CD14-positive monocyte (primary cell): Measurements from ENCODE around the gene ARHGAP33. TPM values are rescaled to one million over a fixed set of nuclear protein-coding genes. Genes with fewer than 3 reads are reported as not detected.

Experiments used
- DNase-seq, 3 donors: peaks; one replicate each; pipeline ENCODE4 v3.0.0-alpha.2; 2011 to 2022
- H2AFZ ChIP-seq: 2 replicates; pipeline ENCODE4 v1.6.0; 2012; ENCODE audit warnings: mild to moderate bottlenecking, low read depth, low read length, inconsistent platforms; ENCODE audit not compliant: insufficient read depth, poor library complexity, severe bottlenecking
- H3K27ac ChIP-seq, 2 donors: 1 replicate in 1 of 2; 2 replicates in 1 of 2; pipeline ENCODE4 v1.5.1; 2012 to 2013; ENCODE audit warnings: low read length in 2 of 2, control low read depth in 1 of 2, inconsistent platforms in 1 of 2, low read depth in 1 of 2, mild to moderate bottlenecking in 1 of 2
- H3K27me3 ChIP-seq, 2 donors: one replicate each; pipeline versions ENCODE4 v1.6.0 to v1.6.1; 2011 to 2013; ENCODE audit warnings: low read length in 2 of 2; ENCODE audit not compliant: control insufficient read depth in 2 of 2, insufficient read depth in 2 of 2
- H3K36me3 ChIP-seq, 2 donors: replicated peaks in 1 of 2; 1 replicate in 1 of 2; 2 replicates in 1 of 2; pipeline versions ENCODE4 v1.5.1 to v1.6.1; 2012 to 2013; ENCODE audit warnings: low read length in 2 of 2, control low read depth in 1 of 2, inconsistent platforms in 1 of 2, mild to moderate bottlenecking in 1 of 2; ENCODE audit not compliant: insufficient read depth in 2 of 2, control insufficient read depth in 1 of 2
- H3K4me1 ChIP-seq, 2 donors: 1 replicate in 1 of 2; 2 replicates in 1 of 2; pipeline versions ENCODE4 v1.5.1 to v1.6.1; 2012 to 2013; ENCODE audit warnings: low read length in 2 of 2, control low read depth in 1 of 2, inconsistent platforms in 1 of 2, mild to moderate bottlenecking in 1 of 2, moderate library complexity in 1 of 2; ENCODE audit not compliant: insufficient read depth in 2 of 2, control insufficient read depth in 1 of 2
- H3K4me2 ChIP-seq: replicated peaks from 2 replicates; pipeline ENCODE3; 2012; ENCODE audit warnings: low read length, moderate library complexity, mild to moderate bottlenecking; ENCODE audit not compliant: poor library complexity, severe bottlenecking; ENCODE audit errors: extremely low read depth
- H3K4me3 ChIP-seq, 3 experiments: fragments of 200-600 bp in 1 of 3; sonication (generic) in 1 of 3; replicated peaks in 1 of 3; 1 replicate in 2 of 3; 2 replicates in 1 of 3; pipeline ENCODE4 v1.5.1; 2011 to 2013; ENCODE audit warnings: low read length in 3 of 3, mild to moderate bottlenecking in 3 of 3, control low read depth in 2 of 3, low read depth in 2 of 3, inconsistent platforms in 1 of 3, moderate library complexity in 1 of 3
- H3K79me2 ChIP-seq: 2 replicates; pipeline ENCODE4 v1.6.0; 2012; ENCODE audit warnings: mild to moderate bottlenecking, control low read depth, inconsistent platforms, low read length, moderate library complexity; ENCODE audit not compliant: insufficient read depth
- H3K9ac ChIP-seq: 2 replicates; pipeline ENCODE4 v1.6.0; 2017; ENCODE audit warnings: low read length, mild to moderate bottlenecking; ENCODE audit not compliant: insufficient read depth, poor library complexity, severe bottlenecking
- H3K9me3 ChIP-seq, 2 donors: replicated peaks in 1 of 2; 1 replicate in 1 of 2; 2 replicates in 1 of 2; pipeline versions ENCODE4 v1.5.1 to v1.6.1; 2012 to 2013; ENCODE audit warnings: low read length in 2 of 2, control low read depth in 1 of 2; ENCODE audit not compliant: control insufficient read depth in 1 of 2, insufficient read depth in 1 of 2
- H4K20me1 ChIP-seq: 2 replicates; pipeline ENCODE4 v1.6.0; 2012; ENCODE audit warnings: mild to moderate bottlenecking, low read length, control low read depth, moderate library complexity; ENCODE audit not compliant: insufficient read depth
- H3K27ac Mint-ChIP-seq, 7 donors: one replicate each; pipeline ENCODE4 v1.8.0; 2020; ENCODE audit warnings: mild to moderate bottlenecking in 7 of 7, mixed read lengths in 7 of 7, moderate library complexity in 6 of 7, inconsistent platforms in 2 of 7
- H3K27me3 Mint-ChIP-seq, 3 donors: one replicate each; pipeline ENCODE4 v1.8.0; 2021 to 2022; ENCODE audit warnings: low read depth in 3 of 3, mild to moderate bottlenecking in 3 of 3, mixed read lengths in 3 of 3, moderate library complexity in 3 of 3, inconsistent platforms in 1 of 3
- H3K36me3 Mint-ChIP-seq, 2 donors: one replicate each; pipeline ENCODE4 v1.8.0; 2020; ENCODE audit warnings: mixed read lengths in 2 of 2, inconsistent platforms in 1 of 2, mild to moderate bottlenecking in 1 of 2
- H3K4me1 Mint-ChIP-seq: one replicate; pipeline ENCODE4 v1.8.0; 2020; ENCODE audit warnings: mild to moderate bottlenecking, mixed read lengths
- H3K4me3 Mint-ChIP-seq, 2 donors: one replicate each; pipeline ENCODE4 v1.8.0; 2020; ENCODE audit warnings: mild to moderate bottlenecking in 2 of 2, mixed read lengths in 2 of 2, moderate library complexity in 1 of 2
- H3K9me3 Mint-ChIP-seq, 7 donors: one replicate each; pipeline ENCODE4 v1.8.0; 2020 to 2022; ENCODE audit warnings: mixed read lengths in 7 of 7, mild to moderate bottlenecking in 6 of 7, moderate library complexity in 6 of 7, inconsistent platforms in 2 of 7
- CTCF ChIP-seq: fragments of 200-600 bp; IDR thresholded peaks from one replicate; pipeline ENCODE4 v1.8.0; 2022; ENCODE audit warnings: antibody characterized with exemption, mild to moderate bottlenecking
- WGBS: methylation state at CpG from one replicate; pipeline ENCODE4 v1.1.5; 2013; ENCODE audit warnings: missing lambda C conversion rate; ENCODE audit not compliant: insufficient coverage; 5-methylcytosine and 5-hydroxymethylcytosine counted together
- intact Hi-C, 2 donors: fragments of 100-400 bp; cut with micrococcal nuclease; formaldehyde crosslinking; loops; one replicate each; pipeline versions ENCODE4 v1.15.0 to v1.15.1; 2023
- polyA plus RNA-seq, 3 donors: library from polyadenylated mRNA; depleted of rRNA in 1 of 3; unstranded in 2 of 3; stranded (reverse) in 1 of 3; fragments of 300-500 nt in 2 of 3; fragments of >200 nt in 1 of 3; fragmentation: Illumina TruSeq in 2 of 3; gene quantifications; 1 replicate in 2 of 3; 2 replicates in 1 of 3; pipeline ENCODE4 v1.2.3, GENCODE V29; 2012 to 2021

ARHGAP33 gene
- polyA plus RNA-seq, 3 donors = 8.6 TPM; not detected in 2

DNA sequence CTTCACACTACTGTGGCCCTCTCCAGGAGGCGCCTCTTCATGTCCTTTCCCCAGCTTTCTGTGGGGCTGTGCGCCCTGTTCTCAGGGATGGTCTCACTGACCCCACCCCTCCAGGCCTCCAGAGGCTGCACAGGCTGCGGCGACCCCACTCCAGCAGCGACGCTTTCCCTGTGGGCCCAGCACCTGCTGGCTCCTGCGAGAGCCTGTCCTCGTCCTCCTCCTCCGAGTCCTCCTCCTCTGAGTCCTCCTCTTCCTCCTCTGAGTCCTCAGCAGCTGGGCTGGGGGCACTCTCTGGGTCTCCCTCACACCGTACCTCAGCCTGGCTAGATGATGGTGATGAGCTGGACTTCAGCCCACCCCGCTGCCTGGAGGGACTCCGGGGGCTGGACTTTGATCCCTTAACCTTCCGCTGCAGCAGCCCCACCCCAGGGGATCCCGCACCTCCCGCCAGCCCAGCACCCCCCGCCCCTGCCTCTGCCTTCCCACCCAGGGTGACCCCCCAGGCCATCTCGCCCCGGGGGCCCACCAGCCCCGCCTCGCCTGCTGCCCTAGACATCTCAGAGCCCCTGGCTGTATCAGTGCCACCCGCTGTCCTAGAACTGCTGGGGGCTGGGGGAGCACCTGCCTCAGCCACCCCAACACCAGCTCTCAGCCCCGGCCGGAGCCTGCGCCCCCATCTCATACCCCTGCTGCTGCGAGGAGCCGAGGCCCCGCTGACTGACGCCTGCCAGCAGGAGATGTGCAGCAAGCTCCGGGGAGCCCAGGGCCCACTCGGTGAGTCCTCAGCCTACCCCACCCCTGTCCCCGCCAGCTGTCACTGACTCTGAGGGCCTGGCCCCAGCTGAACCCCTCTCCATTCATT, 11.2 kb downstream of the ARHGAP33 start:
- Histone ChIP-seq H3K36me3 (peaks cover 21 to 32% of the 10 kb centered on the region in 2 donors), H3K4me2 (no peak overlapping the region), H3K9ac (no peak overlapping the region), H3K27ac (no peak overlapping the region), H3K79me2 (no peaks in the 10 kb centered on the region), H3K4me3 (no peak overlapping the region), H3K27me3 (no peaks in the 10 kb centered on the region), H2AFZ (no peak overlapping the region), H3K4me1 (no peaks in the 10 kb centered on the region), H4K20me1 (no peaks in the 10 kb centered on the region), H3K9me3 (no peaks in the 10 kb centered on the region)
- intact Hi-C loops = no loop called here
- peak overlapping the region in 2 of 7 donors; percentile 8 to 35 for H3K27ac Mint-ChIP-seq
- H3K27me3 Mint-ChIP-seq = peaks cover 0 to 5% (median 0%) of the 10 kb centered on the region in 3 donors
- WGBS = 97% methylated on average over 25 of the region's 31 CpGs
- no peak overlapping the region for H3K4me3 Mint-ChIP-seq
- DNase-seq = no peak
- no peaks in the 10 kb centered on the region for H3K4me1 Mint-ChIP-seq
- H3K36me3 Mint-ChIP-seq = peaks cover 23 to 44% of the 10 kb centered on the region in 2 donors
- TF ChIP-seq CTCF = no peak
- H3K9me3 Mint-ChIP-seq = no peaks in the 10 kb centered on the region

DNA sequence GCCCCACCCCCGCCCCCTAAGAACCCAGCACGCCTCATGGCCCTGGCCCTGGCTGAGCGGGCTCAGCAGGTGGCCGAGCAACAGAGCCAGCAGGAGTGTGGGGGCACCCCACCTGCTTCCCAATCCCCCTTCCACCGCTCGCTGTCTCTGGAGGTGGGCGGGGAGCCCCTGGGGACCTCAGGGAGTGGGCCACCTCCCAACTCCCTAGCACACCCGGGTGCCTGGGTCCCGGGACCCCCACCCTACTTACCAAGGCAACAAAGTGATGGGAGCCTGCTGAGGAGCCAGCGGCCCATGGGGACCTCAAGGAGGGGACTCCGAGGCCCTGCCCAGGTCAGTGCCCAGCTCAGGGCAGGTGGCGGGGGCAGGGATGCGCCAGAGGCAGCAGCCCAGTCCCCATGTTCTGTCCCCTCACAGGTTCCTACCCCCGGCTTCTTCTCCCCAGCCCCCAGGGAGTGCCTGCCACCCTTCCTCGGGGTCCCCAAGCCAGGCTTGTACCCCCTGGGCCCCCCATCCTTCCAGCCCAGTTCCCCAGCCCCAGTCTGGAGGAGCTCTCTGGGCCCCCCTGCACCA, 11.9 kb downstream of the ARHGAP33 start:
- no peaks in the 10 kb centered on the region for H4K20me1 ChIP-seq
- no peak overlapping the region for H3K27ac Mint-ChIP-seq
- H3K4me3 ChIP-seq = no peak overlapping the region
- H3K4me1 ChIP-seq = no peaks in the 10 kb centered on the region
- 97% methylated on average over 7 of the region's 15 CpGs for WGBS
- H3K4me3 Mint-ChIP-seq = no peak overlapping the region
- H3K36me3 ChIP-seq = peaks cover 17 to 24% of the 10 kb centered on the region in 2 donors
- H3K79me2 ChIP-seq = no peaks in the 10 kb centered on the region
- TF ChIP-seq CTCF = no peak
- no peak overlapping the region for H3K27ac ChIP-seq
- H3K27me3 Mint-ChIP-seq = peaks cover 0 to 5% (median 0%) of the 10 kb centered on the region in 3 donors
- no peak overlapping the region for H3K9ac ChIP-seq
- intact Hi-C loops = no loop called here
- no peaks in the 10 kb centered on the region for H3K27me3 ChIP-seq
- peaks cover 20 to 37% of the 10 kb centered on the region in 2 donors for H3K36me3 Mint-ChIP-seq
- no peak overlapping the region for H3K4me2 ChIP-seq
- no peak overlapping the region for H2AFZ ChIP-seq
- H3K9me3 Mint-ChIP-seq = no peaks in the 10 kb centered on the region
- no peaks in the 10 kb centered on the region for H3K4me1 Mint-ChIP-seq
- H3K9me3 ChIP-seq = no peaks in the 10 kb centered on the region
- DNase-seq = no peak
